NK-92 treated with Interleukin-12 subunit alpha and Interleukin-12 subunit beta, amount 100 ng/mL, for 24 hours (cell line): ENCODE data around the gene TTC7B.

Experiments used
- DNase-seq: peaks from one replicate; lab custom pipeline; 2025; lab: John Stamatoyannopoulos, UW

The TTC7B gene

DNA sequence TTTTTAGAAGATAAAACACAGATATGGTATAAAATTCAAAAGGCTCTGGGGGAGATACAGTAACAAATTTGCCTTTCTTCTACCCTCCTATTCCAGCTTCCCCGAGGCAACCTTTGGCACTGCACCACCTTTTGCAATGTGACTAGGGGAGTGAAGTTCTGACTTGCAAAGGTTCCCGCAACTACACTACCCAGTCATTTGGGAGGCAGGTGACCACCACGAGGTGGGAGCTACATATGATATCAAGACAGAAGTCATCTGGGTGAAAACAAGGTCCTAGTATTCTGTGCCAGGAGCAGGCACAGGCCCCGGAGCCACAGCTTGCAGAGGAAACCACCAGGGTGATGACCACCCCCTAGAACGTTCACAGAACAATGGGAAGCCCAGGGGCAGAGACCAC lies 141.5 kb downstream of the TTC7B start:
- no peak for DNase-seq

DNA sequence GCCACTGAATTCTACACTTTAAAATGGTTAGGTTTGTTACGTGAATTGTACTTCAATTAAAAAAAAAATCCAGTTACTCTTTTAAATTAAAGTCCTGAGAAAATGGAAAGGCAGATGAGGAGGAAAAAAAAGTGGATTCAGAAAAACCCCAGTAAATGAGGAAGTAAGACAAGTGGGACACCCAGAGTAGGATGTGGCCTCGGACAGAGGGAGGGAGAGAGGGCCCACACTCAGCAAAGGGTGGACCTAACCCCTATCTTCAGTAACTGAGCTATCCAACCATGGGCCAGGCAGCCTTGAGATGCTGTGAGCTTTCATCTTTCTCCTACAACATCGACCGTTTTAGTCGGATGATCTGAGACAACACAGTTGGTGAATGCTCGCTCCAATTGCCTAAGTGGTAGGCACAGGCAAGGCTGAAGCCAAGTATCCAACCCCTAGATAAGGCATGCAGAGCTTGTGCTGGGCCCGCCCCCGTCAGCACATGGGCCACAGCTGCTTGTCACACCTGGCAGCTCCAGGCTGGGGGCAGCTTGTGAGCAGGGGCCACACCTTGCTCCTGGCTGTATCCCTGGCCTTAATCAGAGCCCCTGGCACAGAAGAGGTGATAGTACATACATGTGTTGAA lies 142.1 kb downstream of the TTC7B start:
- DNase-seq = no peak

DNA sequence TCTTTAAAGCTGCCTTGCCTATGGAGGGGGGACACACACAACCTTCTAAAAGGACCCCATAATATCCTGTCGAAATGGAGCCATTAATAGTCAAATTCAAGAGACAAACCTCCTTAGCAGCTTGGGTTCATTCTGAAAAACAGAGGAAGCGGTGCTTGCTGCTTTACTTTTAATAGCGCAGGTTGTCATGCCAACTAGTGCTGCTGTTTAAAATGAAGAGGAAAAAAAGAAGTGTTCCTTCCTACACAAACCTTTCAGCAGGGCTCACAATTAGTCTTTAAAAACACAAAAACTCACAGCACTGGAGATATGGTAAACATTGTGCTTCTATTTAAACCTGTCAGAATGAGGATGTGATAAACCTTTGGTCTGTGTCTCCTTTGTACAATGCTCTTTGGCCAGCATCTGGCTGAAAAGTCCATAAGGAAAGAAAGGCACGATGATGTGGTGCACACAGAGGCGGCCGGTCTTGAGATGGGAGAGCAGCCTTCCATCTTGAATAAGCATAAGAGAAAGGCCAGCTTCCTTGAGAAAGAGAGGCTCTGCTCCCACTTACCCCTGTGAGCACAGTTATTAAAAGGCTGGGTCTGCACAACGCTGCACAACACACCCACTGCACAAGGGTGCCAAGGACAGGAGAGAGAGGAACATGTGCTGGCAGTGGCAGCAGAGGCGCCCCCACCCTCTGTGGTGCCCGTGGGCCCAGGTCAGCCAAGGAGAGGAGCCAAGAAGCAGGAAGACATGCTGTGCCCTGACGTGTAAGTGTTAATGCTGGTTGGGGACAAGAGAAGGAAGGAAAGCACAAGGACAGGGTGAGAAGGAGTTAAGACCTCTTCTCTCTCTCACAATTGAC lies 144.6 kb downstream of the TTC7B start:
- DNase-seq = no peak

DNA sequence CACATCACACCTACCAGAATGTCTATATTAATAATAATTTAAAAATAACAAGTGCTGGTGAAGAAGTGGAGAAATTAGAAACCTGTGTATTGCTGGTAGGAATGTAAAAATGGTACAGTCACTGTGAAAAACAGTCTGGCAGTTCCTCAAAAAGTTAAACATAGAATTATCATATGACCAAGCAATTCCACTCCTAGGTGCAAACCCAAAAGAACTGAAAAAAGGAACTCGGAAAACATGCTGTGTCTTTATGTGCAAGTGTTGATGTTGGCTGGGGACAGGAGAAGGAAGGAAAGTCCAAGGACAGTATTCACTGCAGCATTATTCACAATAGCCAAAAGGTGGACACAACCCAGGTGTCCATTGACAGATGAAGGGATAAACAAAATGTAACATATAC lies 146.5 kb downstream of the TTC7B start:
- DNase-seq = no peak

DNA sequence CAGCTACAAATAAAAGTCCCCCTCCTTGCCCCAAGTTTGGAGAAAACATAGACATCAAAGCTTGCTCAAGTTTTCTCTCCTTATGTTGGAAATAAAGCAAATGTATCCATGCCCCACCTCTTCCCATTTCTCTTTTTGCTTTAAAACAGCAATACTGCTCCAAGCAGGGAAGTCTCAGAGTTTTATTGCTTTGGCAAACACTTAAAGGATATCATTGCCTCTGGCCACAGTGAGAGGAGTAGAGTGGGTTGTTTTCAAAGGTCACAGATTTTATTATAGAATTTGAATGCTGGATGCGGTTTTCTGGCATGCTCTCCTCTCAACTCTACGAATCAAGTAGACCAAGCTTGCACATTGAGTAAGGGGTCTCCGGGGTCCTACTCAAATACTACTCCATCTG lies 149.7 kb downstream of the TTC7B start:
- no peak for DNase-seq

DNA sequence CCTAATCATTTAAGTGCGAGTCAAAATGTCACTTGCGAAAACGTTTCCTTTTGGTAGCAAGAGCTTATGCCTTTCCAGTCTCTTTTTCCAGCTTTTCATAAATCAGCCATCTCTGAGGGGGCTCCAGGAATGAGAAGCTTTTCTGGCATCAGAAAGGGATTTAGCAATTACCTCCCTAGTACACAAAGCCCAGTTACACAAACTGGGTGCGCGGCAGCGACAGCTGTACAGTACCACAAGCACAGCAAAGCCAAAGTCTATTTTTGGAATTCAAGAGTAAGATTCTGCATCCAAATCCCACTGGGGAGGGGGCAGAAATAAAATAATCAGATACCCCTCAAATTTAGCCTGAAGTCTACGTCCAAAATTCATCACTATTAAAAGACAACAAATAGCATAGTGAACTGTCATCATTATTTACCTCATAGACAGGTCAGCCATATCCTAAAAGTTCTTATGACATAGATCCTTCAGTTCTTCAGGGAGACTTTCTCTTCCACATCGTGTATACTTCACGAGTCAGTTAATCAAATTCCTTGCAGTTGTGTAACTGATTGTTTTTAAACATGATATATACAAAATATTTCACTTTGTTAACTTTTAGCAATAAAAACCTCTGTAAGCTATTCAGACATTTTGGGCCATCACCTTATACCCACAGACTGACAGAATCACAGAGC lies 150.8 kb downstream of the TTC7B start:
- DNase-seq = no peak

DNA sequence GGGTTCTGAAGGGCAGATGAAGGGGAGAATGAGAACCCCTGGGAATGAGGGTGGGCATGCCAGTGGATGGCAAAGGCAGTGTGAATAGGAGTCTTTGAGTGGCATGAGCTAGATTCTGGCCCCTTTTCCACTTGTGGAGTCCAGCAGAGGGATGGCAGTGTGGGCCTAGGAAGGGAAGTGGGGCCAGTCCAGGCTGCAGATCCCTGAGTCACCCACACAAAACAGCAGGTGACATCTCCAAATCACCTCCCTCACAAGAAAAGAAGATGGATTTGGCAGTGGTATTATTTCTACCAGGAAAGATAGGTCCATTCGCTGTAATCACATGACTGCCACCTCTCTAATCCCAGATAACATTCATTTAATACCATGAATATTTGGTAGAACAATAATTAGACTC lies 151.3 kb downstream of the TTC7B start:
- no peak for DNase-seq

DNA sequence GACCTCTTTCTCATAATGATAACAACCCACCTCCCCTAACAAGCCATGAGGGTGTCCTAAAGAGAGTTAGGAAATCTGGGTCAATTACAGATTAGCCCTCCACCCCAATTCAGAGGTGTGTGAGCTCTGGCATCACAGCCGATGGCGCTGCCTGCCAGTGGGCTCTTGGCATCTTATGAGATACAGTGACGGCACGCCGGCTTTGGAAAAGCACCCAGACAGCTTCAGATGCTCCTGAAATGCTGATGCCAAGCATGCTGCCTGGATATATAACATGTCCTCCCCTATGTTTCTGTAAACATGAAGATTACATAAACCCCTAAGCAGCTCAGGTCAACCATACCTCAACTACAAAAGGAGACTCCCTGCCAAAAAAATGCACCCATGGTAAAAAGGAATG lies 152.6 kb downstream of the TTC7B start:
- no peak for DNase-seq

DNA sequence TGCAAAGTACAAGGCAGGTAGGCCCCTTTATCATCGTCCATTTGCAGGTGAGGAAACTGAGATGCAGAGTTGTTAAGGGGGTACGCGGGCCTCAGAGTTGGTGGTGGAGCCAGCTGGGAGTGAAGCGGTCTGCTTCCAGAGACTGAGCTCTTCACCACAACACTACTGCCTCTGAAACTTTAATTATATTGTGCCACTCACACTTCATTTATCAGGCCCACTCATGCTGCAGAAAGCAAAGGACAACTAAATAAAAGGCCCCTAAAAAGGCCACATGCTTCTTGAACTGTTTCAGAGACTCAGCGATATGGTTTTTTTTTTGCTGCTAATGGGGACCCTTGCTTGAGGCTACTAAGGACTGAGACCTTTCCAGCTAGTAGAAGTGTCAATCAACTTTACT lies 153.1 kb downstream of the TTC7B start:
- DNase-seq = no peak

DNA sequence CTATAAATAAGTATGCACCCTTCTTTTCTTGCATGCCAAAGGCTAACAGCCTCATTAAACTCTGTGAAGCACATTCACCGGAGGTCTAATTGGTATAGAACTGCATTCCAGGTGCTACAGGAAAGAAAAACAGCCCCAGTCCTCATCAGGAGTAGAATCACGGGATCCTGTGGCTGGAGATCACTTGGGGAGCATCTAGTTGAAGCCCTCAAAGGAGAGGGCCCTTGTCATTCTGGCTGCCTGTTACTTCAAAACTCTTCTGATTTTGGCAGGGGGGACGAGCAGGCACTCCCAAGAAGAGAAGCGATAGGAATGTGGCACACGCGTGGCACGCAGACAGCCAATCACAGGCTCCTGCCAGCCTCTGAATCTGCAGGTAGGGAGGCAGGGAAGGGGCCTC lies 154.4 kb downstream of the TTC7B start:
- DNase-seq = no peak

DNA sequence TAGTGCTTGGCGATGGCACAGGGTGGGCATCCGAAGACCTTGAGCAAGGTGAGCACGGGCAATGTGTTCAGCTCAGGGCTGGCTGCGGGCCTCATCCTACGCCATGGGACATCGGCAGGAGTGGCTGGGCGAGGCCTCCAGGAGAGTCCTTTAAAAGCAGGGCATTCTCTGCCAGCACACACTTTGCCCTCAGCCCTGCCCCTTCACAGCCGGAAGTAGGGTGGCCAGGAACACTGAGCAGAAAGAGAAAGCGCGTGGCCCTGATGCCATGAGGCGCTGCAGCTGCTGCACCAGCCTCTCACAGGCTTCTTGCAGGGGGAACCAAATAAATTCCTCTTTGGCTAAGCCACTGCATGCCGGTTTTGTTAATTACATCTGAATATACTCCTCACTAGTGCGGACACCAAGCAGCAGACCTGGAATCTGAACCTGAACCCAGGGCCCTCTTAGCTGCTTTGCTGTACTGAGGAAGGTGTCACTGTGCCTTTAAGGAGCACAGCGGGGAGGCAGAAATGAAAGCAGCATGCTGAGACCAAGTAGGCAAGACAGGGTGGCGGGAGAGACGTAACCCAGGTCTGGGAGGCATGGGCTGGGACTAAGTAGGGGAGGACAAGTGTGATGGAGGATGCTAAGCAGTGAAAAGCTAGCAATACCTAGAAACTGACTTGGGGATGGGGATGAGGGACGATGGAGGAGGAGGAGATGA lies 155.2 kb downstream of the TTC7B start:
- no peak for DNase-seq

DNA sequence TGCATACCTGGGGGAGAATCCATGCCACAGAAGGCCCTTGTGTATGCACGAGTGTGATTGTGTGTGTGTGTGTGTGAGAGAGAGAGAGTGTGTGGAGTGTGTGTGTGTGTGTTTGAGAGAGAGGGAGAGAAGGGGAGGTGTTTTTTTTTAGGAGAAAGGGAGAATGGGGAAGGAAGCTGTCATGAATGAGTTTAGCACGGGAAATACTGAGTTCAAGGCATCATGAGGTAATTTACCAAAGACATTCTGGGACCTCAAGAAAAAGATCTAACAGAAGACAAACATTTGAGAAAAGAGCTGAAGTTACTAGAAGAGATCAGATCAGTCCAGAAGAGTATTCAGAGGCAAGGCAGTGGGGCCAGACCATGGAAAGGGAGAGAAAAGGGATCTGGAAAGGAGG lies 157.1 kb downstream of the TTC7B start:
- no peak for DNase-seq

DNA sequence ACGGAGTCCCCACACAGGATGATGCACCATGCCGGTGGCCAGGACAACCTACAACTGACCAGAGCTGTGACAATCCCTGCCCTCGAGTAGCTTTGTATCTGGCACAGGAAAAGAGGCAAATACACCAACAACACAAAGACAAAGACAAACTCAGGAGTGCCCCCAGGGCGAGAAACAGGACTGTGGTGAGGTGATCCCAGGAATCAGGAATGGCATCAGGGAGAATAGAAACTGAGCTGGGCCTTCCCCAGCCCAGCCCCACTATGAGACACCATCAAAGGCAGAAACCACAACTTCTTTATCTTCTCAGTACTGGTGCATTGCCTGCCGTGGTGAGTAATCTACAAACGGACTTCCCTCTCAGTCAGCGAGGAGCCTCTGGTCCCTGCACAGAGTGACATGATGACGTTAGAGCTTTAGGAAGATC lies 157.7 kb downstream of the TTC7B start:
- no peak for DNase-seq

DNA sequence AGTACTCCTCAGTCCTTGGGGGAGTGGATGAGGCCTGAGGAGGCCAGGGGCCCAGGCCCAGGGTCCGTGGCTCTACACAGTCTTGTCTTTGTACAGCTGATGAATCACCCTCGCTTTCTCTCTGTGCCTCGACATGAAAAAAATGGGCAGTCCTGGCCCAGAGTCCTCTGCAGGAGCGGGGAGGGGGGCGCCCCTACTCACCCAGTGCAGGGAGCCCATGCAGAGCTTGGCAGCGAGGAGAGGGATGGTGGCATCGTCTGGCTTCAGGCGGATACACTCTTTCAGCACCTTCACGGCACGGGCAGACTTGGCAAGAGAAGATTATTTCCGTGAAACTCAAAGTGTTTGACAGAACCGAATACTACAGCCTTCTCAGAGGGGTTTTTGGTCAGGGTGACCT lies 159.3 kb downstream of the TTC7B start:
- DNase-seq = no peak

DNA sequence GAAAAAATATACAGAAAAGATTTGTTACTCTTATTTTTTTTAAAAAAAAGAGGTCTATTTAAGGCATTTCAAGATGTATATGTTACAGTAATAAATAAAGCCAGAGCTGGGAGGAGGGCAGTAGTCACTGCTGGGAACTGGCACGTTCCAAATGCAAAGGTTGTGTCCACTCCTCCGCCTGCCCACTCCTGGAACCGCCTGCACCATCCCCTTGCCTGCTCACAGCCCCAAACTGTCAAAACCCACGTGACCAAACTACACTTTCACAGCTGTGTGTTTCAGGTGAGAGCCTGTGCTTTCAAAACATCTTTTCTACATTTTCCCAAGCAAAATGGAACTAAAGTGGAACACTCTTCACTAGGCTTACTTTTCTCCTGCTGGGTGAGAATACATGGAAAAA lies 160.4 kb downstream of the TTC7B start:
- no peak for DNase-seq

DNA sequence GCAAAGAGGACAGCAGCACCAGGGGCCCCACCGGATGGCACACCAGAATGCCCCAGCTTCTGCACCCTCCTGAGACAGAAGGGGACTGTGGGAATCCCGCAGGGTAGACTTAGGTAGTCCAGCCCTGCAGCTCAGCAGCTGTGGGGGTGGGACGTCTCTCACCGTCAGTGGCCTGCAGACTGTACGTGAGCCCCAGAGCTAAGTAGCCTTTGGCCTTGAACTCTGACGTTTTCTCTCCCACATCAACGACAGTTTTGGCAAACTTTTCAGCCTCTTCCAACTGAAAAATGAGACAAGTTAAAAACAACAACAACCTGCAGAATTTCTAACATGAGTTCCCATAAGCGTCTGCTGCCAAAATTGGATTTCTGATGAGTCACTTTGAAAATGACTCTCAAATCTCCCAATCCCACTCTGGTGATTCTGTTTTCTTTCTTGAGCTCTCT lies 161.4 kb downstream of the TTC7B start:
- DNase-seq = no peak

DNA sequence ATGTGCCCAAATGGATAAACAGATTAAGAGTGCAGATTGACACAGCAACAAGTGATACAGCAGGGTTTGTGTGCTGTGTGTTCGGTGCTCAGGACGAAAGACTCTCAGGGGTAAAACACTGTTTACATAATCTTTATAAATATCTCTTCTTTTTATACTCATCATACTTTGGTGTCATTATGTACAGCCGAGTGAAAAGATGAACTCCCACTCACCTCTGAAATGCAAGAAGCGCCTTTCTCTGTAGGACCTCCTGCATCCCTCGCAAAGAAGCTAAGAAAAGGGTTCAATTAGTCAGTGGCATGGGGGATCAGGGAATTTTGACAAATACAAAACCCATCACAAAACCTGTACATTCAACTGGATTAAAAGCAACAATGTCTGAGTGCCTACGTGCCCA lies 163.6 kb downstream of the TTC7B start:
- no peak for DNase-seq

DNA sequence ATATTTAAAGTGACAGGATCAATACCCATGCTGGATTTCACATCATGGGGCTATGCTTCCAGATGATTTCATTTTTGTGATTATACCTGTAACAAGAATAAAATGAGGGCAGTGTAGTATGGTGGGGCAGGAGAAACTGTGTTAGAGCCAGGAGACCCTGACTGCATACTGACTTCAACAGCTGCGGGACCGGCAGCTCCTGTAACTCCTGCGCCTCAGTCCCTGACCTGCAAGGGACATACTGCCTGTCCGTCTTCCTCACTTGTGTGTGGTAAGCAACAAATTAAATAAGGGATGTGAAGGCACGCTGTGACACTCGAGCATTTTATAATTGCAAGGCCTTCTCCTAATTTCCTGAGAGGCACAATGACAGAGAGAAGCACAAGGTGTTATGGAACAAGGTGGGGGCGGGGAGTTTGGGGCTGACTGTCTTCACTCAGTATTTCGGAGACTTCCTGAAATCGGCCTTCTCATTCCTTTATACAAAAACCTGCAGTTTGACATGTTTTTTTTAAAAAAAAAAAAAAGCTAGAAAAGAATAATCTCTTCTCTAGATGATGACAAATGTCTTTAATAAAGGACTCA lies 164.2 kb downstream of the TTC7B start:
- no peak for DNase-seq

DNA sequence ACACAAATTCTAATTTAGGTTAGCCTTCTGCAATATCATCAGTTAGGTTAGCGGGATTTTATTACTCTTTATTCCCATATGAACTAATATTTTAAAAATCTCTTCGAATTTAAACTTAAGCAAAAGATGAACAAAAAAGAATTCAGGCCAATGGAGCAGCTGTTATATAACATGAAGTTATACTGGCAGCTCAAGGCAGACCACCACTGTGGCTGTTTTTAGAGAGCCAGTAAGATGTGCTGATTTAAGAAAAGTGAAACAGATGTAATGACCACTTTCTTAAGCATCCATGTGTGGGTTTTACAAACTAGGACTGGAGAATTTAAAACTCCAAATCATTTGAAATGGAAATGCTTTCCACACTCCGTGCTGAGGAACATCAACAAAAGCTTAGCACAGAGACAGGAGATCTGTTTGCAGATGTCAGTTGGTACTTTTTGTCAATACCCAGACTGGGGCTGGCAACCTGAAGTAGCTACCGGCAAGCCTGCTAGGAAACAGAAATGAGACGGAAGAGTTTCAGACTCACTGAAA lies 164.9 kb downstream of the TTC7B start:
- no peak for DNase-seq

DNA sequence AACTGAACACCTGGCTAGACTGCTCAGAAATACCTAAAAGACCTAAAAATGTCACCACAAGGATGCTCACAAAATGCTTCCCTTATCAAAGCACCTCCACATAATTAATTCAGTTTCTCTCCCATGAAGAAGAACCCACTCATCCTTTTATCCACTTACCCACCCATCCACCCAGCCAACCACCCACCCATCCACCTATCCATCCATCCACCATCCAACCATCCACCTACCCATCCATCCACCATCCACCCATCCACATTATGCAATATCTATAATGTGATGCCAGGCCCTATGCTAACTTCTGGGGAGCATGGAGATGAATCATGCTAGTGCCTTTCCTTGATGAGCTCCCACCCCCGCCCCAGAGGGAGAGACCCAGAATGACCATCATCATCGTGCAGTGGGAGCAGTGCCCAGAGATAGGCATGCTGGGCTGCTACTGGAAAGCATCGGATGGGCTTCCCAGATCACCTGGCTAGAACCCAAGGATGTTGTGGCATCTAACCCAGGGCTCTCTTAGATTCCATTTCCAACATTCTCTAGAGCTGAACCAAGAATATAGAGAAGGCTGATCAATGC lies 166.6 kb downstream of the TTC7B start:
- DNase-seq = no peak

DNA sequence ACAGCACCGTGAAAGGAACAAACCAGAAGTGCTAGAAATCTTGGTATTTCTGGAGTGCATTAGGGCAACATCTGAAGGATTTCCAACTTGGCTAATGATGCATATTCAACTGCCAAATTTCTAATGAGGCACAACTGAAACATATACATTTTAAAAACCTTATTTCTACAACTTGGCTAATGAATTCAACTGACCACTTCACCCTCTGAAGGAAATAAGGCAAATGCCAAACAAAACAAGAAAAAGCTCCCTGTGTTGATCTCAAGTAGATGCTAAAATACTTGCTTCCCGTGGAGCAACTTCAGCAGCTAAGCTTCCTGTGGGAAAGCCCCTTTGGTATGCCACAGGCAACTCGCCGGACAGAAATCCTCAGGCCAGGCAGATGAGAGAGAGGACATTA lies 167.1 kb downstream of the TTC7B start:
- no peak for DNase-seq

DNA sequence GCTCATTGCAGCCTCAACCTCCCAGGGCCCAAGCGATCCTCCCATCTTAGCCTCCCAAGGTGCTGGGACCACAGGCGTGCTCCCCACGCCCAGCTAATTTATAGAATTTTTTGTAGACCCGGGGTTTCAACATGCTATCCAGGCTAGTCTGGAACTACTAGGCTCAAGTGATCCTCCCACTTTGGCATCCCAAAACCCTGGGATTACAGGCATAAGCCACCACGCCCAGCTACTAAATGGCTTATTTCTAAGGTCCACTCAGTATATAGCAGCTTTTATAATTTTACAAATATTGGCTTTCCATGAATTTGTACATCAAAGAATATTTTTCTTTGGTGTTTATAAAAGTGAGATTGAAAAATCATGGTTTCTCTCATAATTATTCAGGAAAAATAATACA lies 167.8 kb downstream of the TTC7B start:
- no peak for DNase-seq
